ENCODE measurements around the gene C22orf31.

DNA sequence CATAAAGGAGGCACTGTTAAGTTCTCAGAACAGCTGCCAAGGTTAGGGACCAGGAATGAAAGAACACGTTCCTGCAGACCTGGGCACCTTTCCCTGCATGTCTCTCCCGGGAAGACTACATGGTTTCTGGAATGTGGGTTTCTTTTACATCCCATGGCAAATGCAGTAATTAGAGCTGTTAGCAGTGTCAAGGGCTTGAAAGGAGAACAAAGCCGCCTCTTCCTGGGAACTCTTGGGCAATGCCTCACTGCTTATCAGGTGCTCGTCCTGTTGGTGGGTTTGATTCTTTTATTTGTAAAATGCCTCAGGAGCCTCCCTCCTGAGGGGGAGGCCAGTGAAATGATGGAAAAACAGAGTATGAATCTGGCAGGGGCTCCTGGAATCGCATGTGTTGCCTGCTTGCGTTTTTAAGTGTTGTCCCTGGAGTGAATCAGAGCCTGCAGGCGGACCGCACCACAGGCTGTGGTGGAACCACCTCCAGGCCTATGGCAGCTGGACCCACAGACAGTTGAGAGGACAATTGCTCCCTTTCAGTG, 723 bp upstream of the C22orf31 start:
- TF ChIP-seq TAF1 (IDR thresholded peaks at IDR 0.05; ENCODE audit: low read depth, low read length), result no peak
- no peak for TF ChIP-seq POLR2AphosphoS5 (IDR thresholded peaks at IDR 0.05; ENCODE audit: low read depth, low read length)

Measured in GM12891 (cell line).